HCT116 (cell line): Measurements from ENCODE around the gene BAX. TPM values are rescaled to one million over a fixed set of nuclear protein-coding genes. Genes with fewer than 3 reads are reported as not detected.

Experiments
- ATAC-seq: fragments of 200-7000 bp; cut with Tn5 transposase; 2 replicates; pipeline ENCODE4 v1.9.1; 2020; ENCODE audit warnings: mild to moderate bottlenecking, moderate library complexity
- BruUV-seq: library from RNA; stranded (reverse); fragments of 400-500 nt; replicated peaks from 2 replicates; lab custom pipeline; 2021; lab: Mats Ljungman, UMichigan
- CTCF ChIA-PET: fragments of 300-600 bp; sonication (Branson Sonifier 250); formaldehyde crosslinking; loops from one replicate; lab custom pipeline; 2021; ENCODE audit warnings: antibody characterized with exemption; lab: Charles Lee
- POLR2A ChIA-PET: fragments of 300-600, 350-600 bp; sonication (Branson Sonifier 250); formaldehyde crosslinking; loops from one replicate; lab custom pipeline; 2021; ENCODE audit warnings: antibody characterized with exemption; lab: Charles Lee
- RAD21 ChIA-PET, 2 experiments: fragments of 300-600 bp; sonication (Branson Sonifier 250); formaldehyde crosslinking; loops; one replicate each; lab custom pipeline; 2023; ENCODE audit warnings: low total read pairs in 2 of 2; ENCODE audit not compliant: uncharacterized antibody in 2 of 2, unreplicated experiment in 2 of 2, low non-redundant PET in 1 of 2; lab: Charles Lee
- DNase-seq: peaks from one replicate; pipeline ENCODE4 v3.0.0-alpha.2; 2010; ENCODE audit warnings: low read depth, low spot score
- H2AFZ ChIP-seq: fragments of 200-600 bp; shearing (Covaris generic), sonication (generic); 2 replicates; pipeline ENCODE4 v1.6.1; 2017; ENCODE audit warnings: low read depth, mixed run types, mixed read lengths, antibody characterized with exemption, low read length; ENCODE audit not compliant: poor library complexity, severe bottlenecking
- H3K27ac ChIP-seq: 2 replicates; pipeline ENCODE4 v1.5.1; 2012; ENCODE audit warnings: low read depth, low read length
- H3K27me3 ChIP-seq: fragments of 200-600 bp; sonication (generic); 2 replicates; pipeline ENCODE4 v1.6.1; 2016; ENCODE audit warnings: mixed run types, low read length, mixed read lengths; ENCODE audit not compliant: insufficient read depth
- H3K36me3 ChIP-seq, 2 experiments: fragments of 200-500 bp in 1 of 2; fragments of 200-600 bp in 1 of 2; sonication (Bioruptor generic) in 1 of 2; sonication (generic) in 1 of 2; 2 replicates each; pipeline versions ENCODE4 v1.5.1 to v1.6.1; 2014 to 2016; ENCODE audit warnings: low read length in 2 of 2, inconsistent platforms in 1 of 2, mixed read lengths in 1 of 2, mixed run types in 1 of 2; ENCODE audit not compliant: insufficient read depth in 2 of 2, control insufficient read depth in 1 of 2
- H3K4me1 ChIP-seq, 2 experiments: fragments of 200-600 bp in 1 of 2; sonication (generic) in 1 of 2; 2 replicates each; pipeline versions ENCODE4 v1.5.1 to v1.6.1; 2012 to 2017; ENCODE audit warnings: low read length in 2 of 2, inconsistent platforms in 1 of 2, mild to moderate bottlenecking in 1 of 2, mixed read lengths in 1 of 2, mixed run types in 1 of 2, moderate library complexity in 1 of 2; ENCODE audit not compliant: insufficient read depth in 2 of 2, control insufficient read depth in 1 of 2
- H3K4me2 ChIP-seq: fragments of 200-600 bp; sonication (generic); 2 replicates; pipeline ENCODE4 v1.6.1; 2017; ENCODE audit warnings: mixed run types, low read length, mixed read lengths
- H3K4me3 ChIP-seq, 2 experiments: fragments of 200-600 bp in 1 of 2; sonication (generic) in 1 of 2; replicated peaks in 1 of 2; 2 replicates each; pipeline ENCODE4 v1.5.1; 2011 to 2016; ENCODE audit warnings: low read length in 2 of 2, control low read depth in 1 of 2, low read depth in 1 of 2, mild to moderate bottlenecking in 1 of 2, mixed read lengths in 1 of 2, mixed run types in 1 of 2
- H3K79me2 ChIP-seq: fragments of 200-600 bp; sonication (generic); 2 replicates; pipeline ENCODE4 v1.6.1; 2017; ENCODE audit warnings: mild to moderate bottlenecking, mixed run types, low read length, moderate library complexity, mixed read lengths; ENCODE audit not compliant: insufficient read depth
- H3K9ac ChIP-seq: fragments of 200-600 bp; sonication (generic); 2 replicates; pipeline ENCODE4 v1.6.1; 2016; ENCODE audit warnings: low read length, mixed read lengths
- H3K9me2 ChIP-seq: fragments of 200-600 bp; sonication (generic), shearing (Covaris generic); 2 replicates; pipeline ENCODE4 v1.6.1; 2017; ENCODE audit warnings: mixed run types, mild to moderate bottlenecking, moderate library complexity; ENCODE audit not compliant: insufficient read depth
- H3K9me3 ChIP-seq, 2 experiments: fragments of 200-500 bp in 1 of 2; fragments of 200-600 bp in 1 of 2; sonication (Bioruptor generic) in 1 of 2; sonication (generic) in 1 of 2; 2 replicates each; pipeline ENCODE4 v1.6.1; 2014 to 2017; ENCODE audit warnings: low read length in 2 of 2, mixed read lengths in 2 of 2, inconsistent platforms in 1 of 2, low read depth in 1 of 2, mild to moderate bottlenecking in 1 of 2, mixed run types in 1 of 2, moderate library complexity in 1 of 2; ENCODE audit not compliant: control insufficient read depth in 1 of 2, insufficient read depth in 1 of 2
- H4K20me1 ChIP-seq: fragments of 200-600 bp; sonication (generic), shearing (Covaris generic); 2 replicates; pipeline ENCODE4 v1.6.1; 2017; ENCODE audit warnings: mixed run types, mild to moderate bottlenecking, moderate library complexity; ENCODE audit not compliant: insufficient read depth
- EZH2 ChIP-seq: fragments of 200-600 bp; sonication (generic); IDR thresholded peaks from 2 replicates; pipeline ENCODE4 v1.6.1; 2017; ENCODE audit warnings: antibody characterized with exemption, mixed run types
- FOSL1 ChIP-seq: IDR thresholded peaks from 2 replicates; pipeline ENCODE4 v1.6.1; 2012; ENCODE audit warnings: low read depth
- JUND ChIP-seq: IDR thresholded peaks from 2 replicates; pipeline ENCODE4 v1.6.1; 2012
- POLR2A ChIP-seq: IDR thresholded peaks from 2 replicates; pipeline ENCODE4 v1.7.0; 2011; ENCODE audit warnings: borderline replicate concordance; ENCODE audit not compliant: insufficient read depth, insufficient read length; ENCODE audit errors: extremely low read depth
- REST ChIP-seq: IDR thresholded peaks from 2 replicates; pipeline ENCODE4 v1.6.1; 2012; ENCODE audit warnings: low read depth
- SP1 ChIP-seq: IDR thresholded peaks from 2 replicates; pipeline ENCODE4 v1.6.1; 2012; ENCODE audit warnings: low read depth
- intact Hi-C: fragments of 100-400 bp; cut with micrococcal nuclease; formaldehyde crosslinking; loops from 2 replicates; pipeline ENCODE4 v1.10.0; 2022
- total RNA-seq: library from RNA; stranded (reverse); gene quantifications from one replicate; pipeline ENCODE4 v1.2.1, GENCODE V29; 2021; ENCODE audit not compliant: unreplicated experiment

Gene BAX
- total RNA-seq, 1 experiment from 2014 or later, result 96.4 TPM

- TF ChIP-seq REST (no peak), EZH2 (no peak), SP1 (no peak)
Measured at GRCh38 chr19:48920949-48921348, 33.7 kb upstream of the BAX start (continued).

GRCh38 chr19:48921721-48922500 is 32.8 kb upstream of the BAX start:
- intact Hi-C loops, result no loop called here
- Histone ChIP-seq H3K4me1 (peaks cover 17 to 26% of the 10 kb centered on the region in 2 experiments), H3K79me2 (no peaks in the 10 kb centered on the region), H3K27me3 (no peaks in the 10 kb centered on the region), H3K4me2 (no peak overlapping the region), H3K27ac (no peak overlapping the region), H3K9me2 (no peaks in the 10 kb centered on the region), H3K9me3 (no peaks in the 10 kb centered on the region), H4K20me1 (no peaks in the 10 kb centered on the region), H2AFZ (no peak overlapping the region), H3K4me3 (no peak overlapping the region), H3K36me3 (peaks cover 2 to 3% of the 10 kb centered on the region in 2 experiments; a peak in 1 of 4 replicates), H3K9ac (no peak overlapping the region)
- TF ChIP-seq JUND (no peak), SP1 (no peak), POLR2A (no peak), FOSL1 (no peak)
- ChIA-PET POLR2A (no interaction called here), RAD21 (no interaction called here), CTCF (no interaction called here)
- ATAC-seq (no peak), DNase-seq (no peak)
- no TSS peak for BruUV-seq
